Gastrocnemius medialis (tissue), 4 donors: ENCODE measurements around the gene FAM13A.

Source experiments
- CTCF ChIP-seq, 5 experiments: fragments of 450-650 bp in 3 of 5; fragments of 200-600 bp in 2 of 5; sonication (generic) in 2 of 5; IDR thresholded peaks in 4 of 5; conservative IDR thresholded peaks in 1 of 5; 1 replicate in 4 of 5; 2 replicates in 1 of 5; pipeline ENCODE4 v1.5.1; 2016 to 2019; ENCODE audit warnings: antibody characterized with exemption in 5 of 5, mild to moderate bottlenecking in 3 of 5, moderate library complexity in 3 of 5
- POLR2A ChIP-seq, 2 donors: fragments of 450-650 bp; IDR thresholded peaks; one replicate each; pipeline ENCODE4 v1.6.1; 2017; ENCODE audit warnings: antibody characterized with exemption in 2 of 2, mild to moderate bottlenecking in 2 of 2, moderate library complexity in 2 of 2

- no peak for TF ChIP-seq CTCF (IDR thresholded peaks at IDR 0.05 in 4 of 5, conservative IDR thresholded peaks at IDR 0.05 in 1 of 5)
- TF ChIP-seq POLR2A (IDR thresholded peaks at IDR 0.05) = no peak
These were observed 149.0 kb downstream of the FAM13A start for GRCh38 chr4:88908003-88908402.
